ENCODE results near the gene BRI3BP. TPM values are rescaled to one million over a fixed set of nuclear protein-coding genes. Genes with fewer than 3 reads are reported as not detected.

The BRI3BP gene
- total and polyA plus RNA-seq, 10 donors: 3.3 to 13.4 (median 11.9) TPM

GRCh38 chr12:124972211-124972610 lies 21.2 kb upstream of the BRI3BP start:
- no peak for DNase-seq
- WGBS, 5 donors: 89 to 98% (median 94%) methylated on average over 10 of the region's 10 CpGs
- intact Hi-C loops (cut with DNase I; ENCODE audit: low total_unique reads): no loop called here
- Histone ChIP-seq H3K4me1 (no peaks in the 10 kb centered on the region), H3K27me3 (replicated peaks in 1 of 7) (no peaks in the 10 kb centered on the region), H3K27ac (no peak overlapping the region), H3K9me3 (no peaks in the 10 kb centered on the region), H3K4me3 (no peak overlapping the region), H3K36me3 (peaks cover 8 to 100% (median 89%) of the 10 kb centered on the region in 6 donors)
- TF ChIP-seq POLR2A (IDR thresholded peaks at IDR 0.05) (no peak), POLR2AphosphoS5 (IDR thresholded peaks at IDR 0.05) (no peak)
- TF ChIP-seq, protein P1, sequence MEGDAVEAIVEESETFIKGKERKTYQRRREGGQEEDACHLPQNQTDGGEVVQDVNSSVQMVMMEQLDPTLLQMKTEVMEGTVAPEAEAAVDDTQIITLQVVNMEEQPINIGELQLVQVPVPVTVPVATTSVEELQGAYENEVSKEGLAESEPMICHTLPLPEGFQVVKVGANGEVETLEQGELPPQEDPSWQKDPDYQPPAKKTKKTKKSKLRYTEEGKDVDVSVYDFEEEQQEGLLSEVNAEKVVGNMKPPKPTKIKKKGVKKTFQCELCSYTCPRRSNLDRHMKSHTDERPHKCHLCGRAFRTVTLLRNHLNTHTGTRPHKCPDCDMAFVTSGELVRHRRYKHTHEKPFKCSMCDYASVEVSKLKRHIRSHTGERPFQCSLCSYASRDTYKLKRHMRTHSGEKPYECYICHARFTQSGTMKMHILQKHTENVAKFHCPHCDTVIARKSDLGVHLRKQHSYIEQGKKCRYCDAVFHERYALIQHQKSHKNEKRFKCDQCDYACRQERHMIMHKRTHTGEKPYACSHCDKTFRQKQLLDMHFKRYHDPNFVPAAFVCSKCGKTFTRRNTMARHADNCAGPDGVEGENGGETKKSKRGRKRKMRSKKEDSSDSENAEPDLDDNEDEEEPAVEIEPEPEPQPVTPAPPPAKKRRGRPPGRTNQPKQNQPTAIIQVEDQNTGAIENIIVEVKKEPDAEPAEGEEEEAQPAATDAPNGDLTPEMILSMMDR (IDR thresholded peaks at IDR 0.05 in 8 of 11, conservative IDR thresholded peaks at IDR 0.05 in 3 of 11): no peak

DNA sequence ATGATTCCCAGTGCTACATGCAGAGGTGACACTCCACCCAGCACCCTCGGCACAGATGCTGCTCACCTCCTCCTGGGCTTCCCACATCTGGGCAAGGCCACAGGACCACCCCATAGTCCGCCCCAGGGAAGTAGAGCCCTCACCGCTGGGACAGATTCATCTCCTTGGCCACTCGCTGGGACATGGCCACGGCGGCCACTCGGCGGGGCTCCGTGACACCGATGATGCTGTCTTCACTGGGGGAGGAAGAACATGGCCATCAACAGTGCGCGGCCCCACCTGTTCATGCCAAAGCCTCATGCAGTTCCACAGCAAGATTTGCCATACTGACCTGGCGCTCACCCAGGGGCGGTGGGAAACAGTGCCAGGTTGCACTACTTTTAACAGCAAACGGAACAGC lies 18.2 kb upstream of the BRI3BP start:
- no peak for DNase-seq
- Histone ChIP-seq H3K9me3 (no peaks in the 10 kb centered on the region), H3K4me3 (no peak overlapping the region), H3K4me1 (no peaks in the 10 kb centered on the region), H3K27ac (no peak overlapping the region), H3K36me3 (peaks cover 8 to 100% (median 86%) of the 10 kb centered on the region in 6 donors), H3K27me3 (replicated peaks in 1 of 7) (no peaks in the 10 kb centered on the region)
- 97 to 98% (median 97%) methylated on average over 12 to 15 of the region's 15 CpGs for WGBS, 5 donors
- intact Hi-C loops (cut with DNase I; ENCODE audit: low total_unique reads): no loop called here
- TF ChIP-seq POLR2AphosphoS5 (IDR thresholded peaks at IDR 0.05) (no peak), POLR2A (IDR thresholded peaks at IDR 0.05) (no peak)
- TF ChIP-seq, protein P1 (IDR thresholded peaks at IDR 0.05 in 8 of 11, conservative IDR thresholded peaks at IDR 0.05 in 3 of 11): no peak

GRCh38 chr12:124976999-124977398 lies 16.4 kb upstream of the BRI3BP start:
- Histone ChIP-seq H3K4me1 (no peaks in the 10 kb centered on the region), H3K27ac (no peak overlapping the region), H3K9me3 (no peaks in the 10 kb centered on the region), H3K36me3 (peaks cover 8 to 100% (median 86%) of the 10 kb centered on the region in 6 donors), H3K27me3 (replicated peaks in 1 of 7) (no peaks in the 10 kb centered on the region), H3K4me3 (no peak overlapping the region)
- TF ChIP-seq, protein P1 (IDR thresholded peaks at IDR 0.05 in 8 of 11, conservative IDR thresholded peaks at IDR 0.05 in 3 of 11): no peak
- no peak for TF ChIP-seq POLR2A (IDR thresholded peaks at IDR 0.05)
- no peak for TF ChIP-seq POLR2AphosphoS5 (IDR thresholded peaks at IDR 0.05)
- intact Hi-C loops (cut with DNase I; ENCODE audit: low total_unique reads): no loop called here
- no peak for DNase-seq
- 94 to 99% (median 97%) methylated on average over 8 to 10 of the region's 10 CpGs for whole genome bisulfite sequencing, 5 donors

GRCh38 chr12:124979568-124979967 lies 13.9 kb upstream of the BRI3BP start:
- intact Hi-C loops (cut with DNase I; ENCODE audit: low total_unique reads): no loop called here
- 82 to 89% (median 88%) methylated on average over 10 of the region's 10 CpGs for WGBS, 5 donors
- H3K27ac ChIP-seq: no peak overlapping the region

More at GRCh38 chr12:124979568-124979967, 13.9 kb upstream of the BRI3BP start:
- Histone ChIP-seq H3K9me3 (no peaks in the 10 kb centered on the region), H3K4me1 (no peaks in the 10 kb centered on the region), H3K36me3 (peaks cover 8 to 100% (median 93%) of the 10 kb centered on the region in 6 donors), H3K27me3 (replicated peaks in 1 of 7) (no peaks in the 10 kb centered on the region), H3K4me3 (no peak overlapping the region)
- TF ChIP-seq, protein P1 (IDR thresholded peaks at IDR 0.05 in 8 of 11, conservative IDR thresholded peaks at IDR 0.05 in 3 of 11): no peak
- TF ChIP-seq POLR2A (IDR thresholded peaks at IDR 0.05): no peak
- no peak for TF ChIP-seq POLR2AphosphoS5 (IDR thresholded peaks at IDR 0.05)
- no peak for DNase-seq
